Right renal cortex interstitium (tissue), 3 donors: ENCODE measurements around the gene ANKMY1. TPM values are rescaled to one million over a fixed set of nuclear protein-coding genes. Genes with fewer than 3 reads are reported as not detected.

Source experiments
- DNase-seq, 3 donors: peaks; one replicate each; pipeline ENCODE4 v3.0.0-alpha.2; 2013; ENCODE audit warnings: low read depth in 3 of 3, low spot score in 2 of 3
- polyA plus RNA-seq, 3 donors: library from polyadenylated mRNA; unstranded; fragments of 120-200 nt; gene quantifications; one replicate each; pipeline ENCODE4 v1.2.1, GENCODE V29; 2013; ENCODE audit not compliant: insufficient read length in 3 of 3

Gene ANKMY1
- polyA plus RNA-seq, 3 donors, result 8.7 to 11.9 (median 9.0) TPM

GRCh38 chr2:240582781-240583180, 25.0 kb upstream of the ANKMY1 start:
- no peak for DNase-seq

- DNase-seq, result no peak
Measured at GRCh38 chr2:240581811-240582210, 24.0 kb upstream of the ANKMY1 start.

- DNase-seq, result no peak
Measured at GRCh38 chr2:240579771-240580614, 22.2 kb upstream of the ANKMY1 start.

- no peak for DNase-seq
Measured at GRCh38 chr2:240579071-240579762, 21.4 kb upstream of the ANKMY1 start.

- no peak for DNase-seq
Measured at GRCh38 chr2:240578488-240578887, 20.7 kb upstream of the ANKMY1 start.

- no peak for DNase-seq
Measured at GRCh38 chr2:240578110-240578450, 20.3 kb upstream of the ANKMY1 start.

GRCh38 chr2:240577281-240578109, 19.7 kb upstream of the ANKMY1 start:
- DNase-seq, result no peak

GRCh38 chr2:240576436-240577205, 18.8 kb upstream of the ANKMY1 start:
- no peak for DNase-seq

GRCh38 chr2:240576036-240576435, 18.2 kb upstream of the ANKMY1 start:
- no peak for DNase-seq

GRCh38 chr2:240575101-240575965, 17.5 kb upstream of the ANKMY1 start:
- no peak for DNase-seq

- no peak for DNase-seq
Measured at GRCh38 chr2:240574386-240575100, 16.8 kb upstream of the ANKMY1 start.

GRCh38 chr2:240573516-240574385, 16.0 kb upstream of the ANKMY1 start:
- DNase-seq, result no peak

GRCh38 chr2:240573071-240573515, 15.3 kb upstream of the ANKMY1 start:
- DNase-seq, result no peak

GRCh38 chr2:240572141-240573031, 14.6 kb upstream of the ANKMY1 start:
- no peak for DNase-seq

GRCh38 chr2:240571314-240571973, 13.7 kb upstream of the ANKMY1 start:
- DNase-seq, result no peak

- DNase-seq, result no peak
Measured at GRCh38 chr2:240570531-240571313, 12.9 kb upstream of the ANKMY1 start.
